ENCODE results near the gene ST6GALNAC4. TPM values are rescaled to one million over a fixed set of nuclear protein-coding genes. Genes with fewer than 3 reads are reported as not detected.
A peak's percentile ranks its signal among the peaks of the same experiment; 100 is the strongest.

ST6GALNAC4 gene
- total RNA-seq, 4 donors from 2014 or later, result 20.3 to 44.8 (median 35.9) TPM

- peak overlapping the region; percentile 91 to 97 (median 96) for H3K27ac ChIP-seq (replicated peaks in 1 of 4)
- no peak overlapping the region for H3K4me3 ChIP-seq
- no peaks in the 10 kb centered on the region for H3K9me3 ChIP-seq
- 91% methylated on average over 4 of the region's 4 CpGs for WGBS
- intact Hi-C loops (cut with DNase I), result no loop called here
- peaks cover 52 to 79% (median 73%) of the 10 kb centered on the region in 4 donors for H3K4me1 ChIP-seq
- H3K27me3 ChIP-seq, result no peaks in the 10 kb centered on the region
- TF ChIP-seq POLR2AphosphoS5 (IDR thresholded peaks at IDR 0.05) (no peak), EP300 (IDR thresholded peaks at IDR 0.05) (no peak), POLR2A (IDR thresholded peaks at IDR 0.05; ENCODE audit: low read depth) (no peak), CTCF (IDR thresholded peaks at IDR 0.05) (no peak)
- no peaks in the 10 kb centered on the region for H3K36me3 ChIP-seq
- no peak for DNase-seq (ENCODE audit: extremely low spot score)
Measured at GRCh38 chr9:127959398-127959797, 42.6 kb upstream of the ST6GALNAC4 start.

- intact Hi-C loops (cut with DNase I), result no loop called here
- Histone ChIP-seq H3K9me3 (no peaks in the 10 kb centered on the region), H3K27ac (replicated peaks in 1 of 4) (peak overlapping the region in 2 of 4 donors; percentile 96 to 97), H3K4me3 (no peak overlapping the region), H3K4me1 (peaks cover 51 to 79% (median 73%) of the 10 kb centered on the region in 4 donors), H3K27me3 (no peaks in the 10 kb centered on the region), H3K36me3 (no peaks in the 10 kb centered on the region)
- DNase-seq (ENCODE audit: extremely low spot score), result no peak
- WGBS, result 96% methylated on average over 1 of the region's 1 CpG
- no peak for TF ChIP-seq POLR2AphosphoS5 (IDR thresholded peaks at IDR 0.05)
Measured at GRCh38 chr9:127958728-127959127, 41.9 kb upstream of the ST6GALNAC4 start.

- DNase-seq (ENCODE audit: extremely low spot score), result no peak
- 49% methylated on average over 6 of the region's 12 CpGs for WGBS
- Histone ChIP-seq H3K36me3 (no peaks in the 10 kb centered on the region), H3K4me3 (no peak overlapping the region), H3K27ac (replicated peaks in 1 of 4) (peak overlapping the region; percentile 58 to 75 (median 66)), H3K9me3 (no peaks in the 10 kb centered on the region), H3K4me1 (peaks cover 45 to 76% (median 70%) of the 10 kb centered on the region in 4 donors), H3K27me3 (no peaks in the 10 kb centered on the region)
- TF ChIP-seq CTCF (IDR thresholded peaks at IDR 0.05) (peak; percentile 28 to 45 (median 44)), POLR2AphosphoS5 (IDR thresholded peaks at IDR 0.05) (peak; percentile 80 to 83), EP300 (IDR thresholded peaks at IDR 0.05) (no peak), POLR2A (IDR thresholded peaks at IDR 0.05; ENCODE audit: low read depth) (no peak)
- intact Hi-C loops (cut with DNase I), result no loop called here
Measured at GRCh38 chr9:127955294-127956015, 38.6 kb upstream of the ST6GALNAC4 start.

GRCh38 chr9:127954831-127955293 lies 38.0 kb upstream of the ST6GALNAC4 start:
- H3K4me3 ChIP-seq, result no peak overlapping the region
- 56% methylated on average over 6 of the region's 13 CpGs for WGBS
- H3K27me3 ChIP-seq, result no peaks in the 10 kb centered on the region
- peaks cover 45 to 76% (median 70%) of the 10 kb centered on the region in 4 donors for H3K4me1 ChIP-seq
- H3K27ac ChIP-seq (replicated peaks in 1 of 4), result peak overlapping the region; percentile 58 to 75 (median 66)
- H3K36me3 ChIP-seq, result peaks cover 0 to 4% (median 0%) of the 10 kb centered on the region in 4 donors
- no peak for DNase-seq (ENCODE audit: extremely low spot score)
- no peaks in the 10 kb centered on the region for H3K9me3 ChIP-seq
- TF ChIP-seq POLR2AphosphoS5 (IDR thresholded peaks at IDR 0.05) (no peak), CTCF (IDR thresholded peaks at IDR 0.05) (no peak), POLR2A (IDR thresholded peaks at IDR 0.05; ENCODE audit: low read depth) (no peak), EP300 (IDR thresholded peaks at IDR 0.05) (no peak)
- intact Hi-C loops (cut with DNase I), result no loop called here

- H3K4me1 ChIP-seq, result peaks cover 51 to 73% (median 70%) of the 10 kb centered on the region in 4 donors
- no peak overlapping the region for H3K4me3 ChIP-seq
- no peaks in the 10 kb centered on the region for H3K9me3 ChIP-seq
- intact Hi-C loops (cut with DNase I), result no loop called here
- no peaks in the 10 kb centered on the region for H3K27me3 ChIP-seq
- DNase-seq (ENCODE audit: extremely low spot score), result no peak
- no peak for TF ChIP-seq POLR2A (IDR thresholded peaks at IDR 0.05; ENCODE audit: low read depth)
- TF ChIP-seq EP300 (IDR thresholded peaks at IDR 0.05), result no peak
- no peak for TF ChIP-seq CTCF (IDR thresholded peaks at IDR 0.05)
- no peak for TF ChIP-seq POLR2AphosphoS5 (IDR thresholded peaks at IDR 0.05)
- peak overlapping the region; percentile 58 to 75 (median 66) for H3K27ac ChIP-seq (replicated peaks in 1 of 4)
- WGBS, result 88% methylated on average over 17 of the region's 17 CpGs
- H3K36me3 ChIP-seq, result peaks cover 0 to 10% (median 0%) of the 10 kb centered on the region in 4 donors
Measured at GRCh38 chr9:127953768-127954505, 37.1 kb upstream of the ST6GALNAC4 start.

Data from esophagus muscularis mucosa (tissue), 4 donors.